Parathyroid adenoma (tissue), 2 donors: ENCODE results near the gene SLC28A1.
A peak's percentile ranks its signal among the peaks of the same experiment; 100 is the strongest.

Experiments used
- H2AFZ ChIP-seq: fragments of 300-600 bp; sonication (generic); one replicate; pipeline ENCODE4 v1.7.0; 2017; ENCODE audit warnings: antibody characterized with exemption, mild to moderate bottlenecking
- H3K27ac ChIP-seq: fragments of 300-600 bp; sonication (generic); one replicate; pipeline ENCODE4 v1.7.0; 2017
- H3K27me3 ChIP-seq: fragments of 300-600 bp; sonication (generic); one replicate; pipeline ENCODE4 v1.7.0; 2017; ENCODE audit warnings: low read length; ENCODE audit not compliant: control insufficient read depth, insufficient read depth
- H3K36me3 ChIP-seq: fragments of 300-600 bp; sonication (generic); one replicate; pipeline ENCODE4 v1.7.0; 2017; ENCODE audit warnings: low read length; ENCODE audit not compliant: control insufficient read depth, insufficient read depth
- H3K4me1 ChIP-seq: fragments of 300-600 bp; sonication (generic); one replicate; pipeline ENCODE4 v1.7.0; 2017; ENCODE audit warnings: control low read depth
- H3K4me2 ChIP-seq: fragments of 300-600 bp; sonication (generic); one replicate; pipeline ENCODE4 v1.7.0; 2017; ENCODE audit warnings: low read length
- H3K4me3 ChIP-seq: fragments of 300-600 bp; sonication (generic); one replicate; pipeline ENCODE4 v1.7.0; 2017; ENCODE audit warnings: low read depth, low read length
- H3K79me2 ChIP-seq: fragments of 300-600 bp; sonication (generic); one replicate; pipeline ENCODE4 v1.7.0; 2017; ENCODE audit warnings: control low read depth
- H3K9ac ChIP-seq: fragments of 300-600 bp; sonication (generic); one replicate; pipeline ENCODE4 v1.7.0; 2017; ENCODE audit warnings: mild to moderate bottlenecking
- H3K9me3 ChIP-seq: fragments of 300-600 bp; sonication (generic); one replicate; pipeline ENCODE4 v1.7.0; 2017; ENCODE audit warnings: low read length; ENCODE audit not compliant: control insufficient read depth
- TF ChIP-seq, protein P1 (sequence below): fragments of 300-600 bp; sonication (generic); IDR thresholded peaks from one replicate; pipeline ENCODE4 v1.7.0; 2017; ENCODE audit warnings: antibody characterized with exemption, mild to moderate bottlenecking
- donor health status: primary hyperparathyroidism.

The SLC28A1 gene

DNA sequence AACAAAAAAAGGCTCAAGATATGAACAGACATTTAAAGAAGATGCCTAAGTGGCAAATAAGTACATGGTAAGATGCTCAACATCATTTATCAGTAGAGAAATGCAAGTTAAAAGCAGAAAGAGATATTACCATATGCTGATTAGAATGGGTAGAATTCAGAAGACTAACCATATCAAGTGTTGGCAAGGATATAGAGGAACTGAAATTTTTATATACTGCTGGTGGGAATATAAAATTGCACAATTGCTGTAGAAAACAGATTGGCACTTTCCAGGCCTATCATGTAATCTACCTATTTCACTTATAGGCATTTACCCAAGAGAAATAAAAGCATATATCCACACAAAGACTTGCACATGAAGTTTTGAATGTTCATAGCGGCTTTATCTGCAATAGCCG, 17.1 kb downstream of the SLC28A1 start:
- Histone ChIP-seq H3K4me1 (no peaks in the 10 kb centered on the region), H3K4me2 (no peak overlapping the region), H3K27me3 (no peaks in the 10 kb centered on the region), H3K36me3 (no peaks in the 10 kb centered on the region), H3K9me3 (no peaks in the 10 kb centered on the region), H3K79me2 (no peaks in the 10 kb centered on the region), H3K4me3 (no peak overlapping the region), H2AFZ (no peak overlapping the region), H3K9ac (no peak overlapping the region), H3K27ac (no peak overlapping the region)
- TF ChIP-seq, protein P1, sequence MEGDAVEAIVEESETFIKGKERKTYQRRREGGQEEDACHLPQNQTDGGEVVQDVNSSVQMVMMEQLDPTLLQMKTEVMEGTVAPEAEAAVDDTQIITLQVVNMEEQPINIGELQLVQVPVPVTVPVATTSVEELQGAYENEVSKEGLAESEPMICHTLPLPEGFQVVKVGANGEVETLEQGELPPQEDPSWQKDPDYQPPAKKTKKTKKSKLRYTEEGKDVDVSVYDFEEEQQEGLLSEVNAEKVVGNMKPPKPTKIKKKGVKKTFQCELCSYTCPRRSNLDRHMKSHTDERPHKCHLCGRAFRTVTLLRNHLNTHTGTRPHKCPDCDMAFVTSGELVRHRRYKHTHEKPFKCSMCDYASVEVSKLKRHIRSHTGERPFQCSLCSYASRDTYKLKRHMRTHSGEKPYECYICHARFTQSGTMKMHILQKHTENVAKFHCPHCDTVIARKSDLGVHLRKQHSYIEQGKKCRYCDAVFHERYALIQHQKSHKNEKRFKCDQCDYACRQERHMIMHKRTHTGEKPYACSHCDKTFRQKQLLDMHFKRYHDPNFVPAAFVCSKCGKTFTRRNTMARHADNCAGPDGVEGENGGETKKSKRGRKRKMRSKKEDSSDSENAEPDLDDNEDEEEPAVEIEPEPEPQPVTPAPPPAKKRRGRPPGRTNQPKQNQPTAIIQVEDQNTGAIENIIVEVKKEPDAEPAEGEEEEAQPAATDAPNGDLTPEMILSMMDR: no peak

- no peaks in the 10 kb centered on the region for H3K9me3 ChIP-seq
- no peak overlapping the region for H3K9ac ChIP-seq
- H2AFZ ChIP-seq: no peak overlapping the region
- H3K4me1 ChIP-seq: no peaks in the 10 kb centered on the region
- no peak overlapping the region for H3K27ac ChIP-seq
- no peak overlapping the region for H3K4me3 ChIP-seq
- H3K36me3 ChIP-seq: no peaks in the 10 kb centered on the region
- no peak overlapping the region for H3K4me2 ChIP-seq
- no peaks in the 10 kb centered on the region for H3K27me3 ChIP-seq
- TF ChIP-seq, protein P1: no peak
- no peaks in the 10 kb centered on the region for H3K79me2 ChIP-seq
Measured at GRCh38 chr15:84903751-84904150, 19.3 kb downstream of the SLC28A1 start.

DNA sequence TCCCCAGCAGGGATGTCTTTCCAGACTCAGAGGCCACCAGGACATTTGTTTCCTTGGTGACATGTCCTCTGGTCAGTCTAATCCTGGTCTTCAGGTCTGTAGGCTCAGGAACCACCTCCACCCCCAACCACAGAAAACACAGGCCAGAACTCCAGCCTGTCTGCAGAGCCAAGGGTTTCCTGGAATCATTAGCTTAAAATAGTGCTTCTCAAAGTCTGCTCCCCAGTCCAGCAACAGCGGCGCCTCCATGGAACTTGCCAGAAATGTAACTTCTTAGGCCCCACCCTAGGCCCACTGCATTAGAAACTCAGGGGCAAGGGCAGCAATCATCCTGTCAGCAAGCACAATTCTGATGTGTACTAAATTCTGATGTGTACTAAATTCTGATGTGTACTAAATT, 20.0 kb downstream of the SLC28A1 start:
- Histone ChIP-seq H3K4me3 (no peak overlapping the region), H3K9ac (no peak overlapping the region), H3K79me2 (no peaks in the 10 kb centered on the region), H3K9me3 (no peaks in the 10 kb centered on the region), H2AFZ (peak overlapping the region; percentile 38), H3K36me3 (no peaks in the 10 kb centered on the region), H3K27ac (no peak overlapping the region), H3K27me3 (no peaks in the 10 kb centered on the region), H3K4me2 (no peak overlapping the region), H3K4me1 (peaks cover 5% of the 10 kb centered on the region)
- TF ChIP-seq, protein P1: no peak

- Histone ChIP-seq H3K27me3 (no peaks in the 10 kb centered on the region), H3K9me3 (no peaks in the 10 kb centered on the region), H3K36me3 (no peaks in the 10 kb centered on the region), H3K4me1 (peaks cover 10% of the 10 kb centered on the region), H3K9ac (no peak overlapping the region), H3K4me3 (no peak overlapping the region), H3K27ac (no peak overlapping the region), H3K4me2 (no peak overlapping the region), H2AFZ (no peak overlapping the region), H3K79me2 (no peaks in the 10 kb centered on the region)
- TF ChIP-seq, protein P1: no peak
Measured at GRCh38 chr15:84905016-84905916, 20.8 kb downstream of the SLC28A1 start.

- H3K36me3 ChIP-seq: no peaks in the 10 kb centered on the region
- no peak overlapping the region for H3K4me3 ChIP-seq
- no peaks in the 10 kb centered on the region for H3K27me3 ChIP-seq
- no peak overlapping the region for H3K9ac ChIP-seq
- H3K4me2 ChIP-seq: no peak overlapping the region
- TF ChIP-seq, protein P1: no peak
- H2AFZ ChIP-seq: no peak overlapping the region
- H3K4me1 ChIP-seq: peaks cover 21% of the 10 kb centered on the region
- peak overlapping the region; percentile 85 for H3K27ac ChIP-seq
- H3K79me2 ChIP-seq: no peaks in the 10 kb centered on the region
- no peaks in the 10 kb centered on the region for H3K9me3 ChIP-seq
Measured at GRCh38 chr15:84907731-84908130, 23.3 kb downstream of the SLC28A1 start.
